Hematopoietic multipotent progenitor cell treated with erythropoietin and hydrocortisone succinate and interleukin-3 and kit ligand, for 17 days (in vitro differentiated cells): Measurements from ENCODE around the gene BCL7C.
"Not testable (repeated sequence)": the region's sequence is repeated elsewhere in the genome, so short reads cannot be mapped to it uniquely, and the experiment has no call there.

Experiments
- DNase-seq: peaks from one replicate; pipeline ENCODE4 v3.0.0-alpha.2; 2015; ENCODE audit warnings: low spot score

The BCL7C gene

GRCh38 chr16:30860729-30861128, 33.1 kb downstream of the BCL7C start:
- DNase-seq: not testable (repeated sequence)

- DNase-seq: no peak
Measured at GRCh38 chr16:30858829-30859423, 35.0 kb downstream of the BCL7C start.

- DNase-seq: no peak
Measured at GRCh38 chr16:30858111-30858495, 35.8 kb downstream of the BCL7C start.

- no peak for DNase-seq
Measured at GRCh38 chr16:30853758-30854157, 40.1 kb downstream of the BCL7C start.

GRCh38 chr16:30850246-30850645, 43.6 kb downstream of the BCL7C start:
- DNase-seq: no peak

GRCh38 chr16:30846649-30847402, 47.1 kb downstream of the BCL7C start:
- no peak for DNase-seq

- peak; percentile 92 for DNase-seq
Measured at GRCh38 chr16:30844671-30845449, 49.0 kb downstream of the BCL7C start.

- no peak for DNase-seq
Measured at GRCh38 chr16:30844346-30844670, 49.6 kb downstream of the BCL7C start.

GRCh38 chr16:30843501-30843900, 50.4 kb downstream of the BCL7C start:
- DNase-seq: no peak

- DNase-seq: no peak
Measured at GRCh38 chr16:30842971-30843370, 50.9 kb downstream of the BCL7C start.

GRCh38 chr16:30841332-30841731, 52.5 kb downstream of the BCL7C start:
- DNase-seq: no peak

- DNase-seq: no peak
Measured at GRCh38 chr16:30840611-30841010, 53.3 kb downstream of the BCL7C start.

- no peak for DNase-seq
Measured at GRCh38 chr16:30839523-30840227, 54.2 kb downstream of the BCL7C start.

GRCh38 chr16:30838876-30839471, 54.9 kb downstream of the BCL7C start:
- no peak for DNase-seq

GRCh38 chr16:30837904-30838303, 56.0 kb downstream of the BCL7C start:
- no peak for DNase-seq
